A549 (cell line): ENCODE results near the gene CDX1.

Experiments
- BHLHE40 ChIP-seq: IDR thresholded peaks from 2 replicates; pipeline ENCODE4 v1.6.1; 2012; ENCODE audit warnings: low read depth, low read length, inconsistent platforms
- MAFK ChIP-seq: fragments of 450-650 bp; IDR thresholded peaks from 2 replicates; pipeline ENCODE4 v1.6.1; 2014; ENCODE audit not compliant: partially characterized antibody
- PBX3 ChIP-seq: IDR thresholded peaks from 2 replicates; pipeline ENCODE4 v1.6.1; 2012
- POLR2A ChIP-seq: IDR thresholded peaks from 2 replicates; pipeline ENCODE4 v1.6.1; 2012; ENCODE audit warnings: mild to moderate bottlenecking, low read length
- RCOR1 ChIP-seq: fragments of 150-350 bp; IDR thresholded peaks from 2 replicates; pipeline ENCODE4 v1.6.1; 2014; ENCODE audit warnings: antibody characterized with exemption, low read length, low read depth
- SREBF2 ChIP-seq: fragments of 450-650 bp; IDR thresholded peaks from 2 replicates; pipeline ENCODE4 v1.6.1; 2014; ENCODE audit warnings: mild to moderate bottlenecking, moderate library complexity
- TF ChIP-seq, protein P1 (sequence below): fragments of >200 bp; sonication (Bioruptor Twin); formaldehyde crosslinking; IDR thresholded peaks from 3 replicates; pipeline ENCODE4 v1.5.1; 2016

DNA sequence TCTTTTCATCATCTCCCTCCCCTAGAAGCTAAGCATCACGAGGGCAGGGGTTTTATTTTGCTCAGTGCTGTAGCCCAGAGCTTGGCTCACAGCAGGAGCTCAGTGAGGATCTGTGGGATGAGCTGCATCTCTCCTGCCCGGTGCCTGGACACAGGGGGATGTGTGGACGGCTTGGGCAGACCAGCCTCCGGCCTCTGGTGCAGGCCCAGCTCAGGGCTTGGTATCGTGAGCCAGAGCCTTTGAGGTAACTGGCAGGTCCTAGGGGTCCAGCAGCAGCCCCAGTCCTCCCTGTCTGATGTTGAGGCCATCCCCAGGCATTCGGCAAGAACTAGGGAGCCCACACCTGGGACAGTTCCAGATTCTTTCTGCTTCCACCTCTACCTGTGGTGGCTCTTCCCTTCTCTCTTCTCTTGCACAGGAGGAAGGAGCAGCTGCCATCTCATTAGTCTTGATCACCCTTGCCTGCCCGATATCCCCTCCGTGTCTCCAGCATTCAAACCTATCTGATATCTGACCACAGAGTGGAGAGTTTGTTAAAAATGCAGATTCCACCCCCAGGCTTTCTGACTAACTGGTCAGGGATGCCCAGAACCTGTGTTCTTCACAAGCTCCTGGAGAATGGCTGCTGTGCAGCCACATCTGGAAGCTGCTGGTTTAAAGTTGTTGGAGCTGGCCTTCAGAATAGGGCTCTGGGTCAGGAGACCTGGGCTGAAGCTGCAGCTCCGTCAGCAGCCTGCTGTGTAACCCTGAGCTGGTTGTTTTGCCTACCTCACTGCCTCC lies 15.4 kb downstream of the CDX1 start:
- TF ChIP-seq, protein P1, sequence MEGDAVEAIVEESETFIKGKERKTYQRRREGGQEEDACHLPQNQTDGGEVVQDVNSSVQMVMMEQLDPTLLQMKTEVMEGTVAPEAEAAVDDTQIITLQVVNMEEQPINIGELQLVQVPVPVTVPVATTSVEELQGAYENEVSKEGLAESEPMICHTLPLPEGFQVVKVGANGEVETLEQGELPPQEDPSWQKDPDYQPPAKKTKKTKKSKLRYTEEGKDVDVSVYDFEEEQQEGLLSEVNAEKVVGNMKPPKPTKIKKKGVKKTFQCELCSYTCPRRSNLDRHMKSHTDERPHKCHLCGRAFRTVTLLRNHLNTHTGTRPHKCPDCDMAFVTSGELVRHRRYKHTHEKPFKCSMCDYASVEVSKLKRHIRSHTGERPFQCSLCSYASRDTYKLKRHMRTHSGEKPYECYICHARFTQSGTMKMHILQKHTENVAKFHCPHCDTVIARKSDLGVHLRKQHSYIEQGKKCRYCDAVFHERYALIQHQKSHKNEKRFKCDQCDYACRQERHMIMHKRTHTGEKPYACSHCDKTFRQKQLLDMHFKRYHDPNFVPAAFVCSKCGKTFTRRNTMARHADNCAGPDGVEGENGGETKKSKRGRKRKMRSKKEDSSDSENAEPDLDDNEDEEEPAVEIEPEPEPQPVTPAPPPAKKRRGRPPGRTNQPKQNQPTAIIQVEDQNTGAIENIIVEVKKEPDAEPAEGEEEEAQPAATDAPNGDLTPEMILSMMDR: no peak
- TF ChIP-seq SREBF2 (no peak), POLR2A (no peak), MAFK (no peak), PBX3 (no peak), BHLHE40 (no peak), RCOR1 (no peak)
